ENCODE data around the gene C2CD2.

- TF ChIP-seq CTCF (IDR thresholded peaks at IDR 0.05; ENCODE audit: control extremely low read depth in 1 of 3, insufficient read depth in 1 of 3, low read depth in 1 of 3, low read length in 3 of 3) (no peak), NRF1 (IDR thresholded peaks at IDR 0.05; ENCODE audit: low read depth, low read length) (no peak), TAF1 (IDR thresholded peaks at IDR 0.05; ENCODE audit: low read depth, low read length) (no peak), POLR2A (IDR thresholded peaks at IDR 0.05; ENCODE audit: control extremely low read depth in 1 of 2, low read depth in 2 of 2, low read length in 2 of 2) (no peak), HDAC2 (IDR thresholded peaks at IDR 0.05; ENCODE audit: borderline replicate concordance in 1 of 2, low read depth in 2 of 2, low read length in 2 of 2) (no peak), EZH2 (IDR thresholded peaks at IDR 0.05; ENCODE audit: low read depth, low read length, severe bottlenecking) (no peak), KDM4A (IDR thresholded peaks at IDR 0.05; ENCODE audit: low read depth, low read length, severe bottlenecking) (no peak), CEBPB (IDR thresholded peaks at IDR 0.05; ENCODE audit: low read depth, low read length) (no peak), FOSL1 (IDR thresholded peaks at IDR 0.05; ENCODE audit: insufficient read depth, low read depth, low read length) (no peak), GTF2F1 (IDR thresholded peaks at IDR 0.05; ENCODE audit: borderline replicate concordance, low read depth, low read length) (no peak), JUND (IDR thresholded peaks at IDR 0.05; ENCODE audit: low read length) (no peak)
Observed at GRCh38 chr21:41979751-41980369, 26.0 kb upstream of the C2CD2 start.
